HepG2 (cell line): ENCODE data around the gene PRSS58.
A peak's percentile ranks its signal among the peaks of the same experiment; 100 is the strongest.

Source experiments
- ARNTL ChIP-seq: sonication (generic); formaldehyde crosslinking; IDR thresholded peaks from 2 replicates; pipeline ENCODE4 v1.4.0; 2020; ENCODE audit warnings: mild to moderate bottlenecking, missing genetic modification reagents
- BCLAF1 ChIP-seq: fragments of 450-650 bp; IDR thresholded peaks from 2 replicates; pipeline ENCODE4 v1.6.1; 2017; ENCODE audit warnings: mild to moderate bottlenecking
- BHLHE40 ChIP-seq: IDR thresholded peaks from 2 replicates; pipeline ENCODE4 v1.6.1; 2011; ENCODE audit warnings: low read length, improper control_type of control experiment
- CTCF ChIP-seq: sonication (generic); formaldehyde crosslinking; IDR thresholded peaks from 2 replicates; pipeline ENCODE4 v1.5.0; 2020; ENCODE audit warnings: mild to moderate bottlenecking, missing genetic modification reagents, moderate library complexity
- PTBP1 ChIP-seq: fragments of 200-400 bp; formaldehyde crosslinking; IDR thresholded peaks from 2 replicates; pipeline ENCODE4 v1.6.1; 2018; ENCODE audit warnings: low read length, low read depth; ENCODE audit not compliant: poor library complexity, severe bottlenecking
- RAD21 ChIP-seq: fragments of 450-650 bp; formaldehyde crosslinking; IDR thresholded peaks from 2 replicates; pipeline ENCODE4 v1.5.0; 2020; ENCODE audit warnings: mild to moderate bottlenecking
- ZNF841 ChIP-seq: sonication (generic); formaldehyde crosslinking; IDR thresholded peaks from 2 replicates; pipeline ENCODE4 v1.8.1; 2023; ENCODE audit warnings: missing genetic modification reagents, borderline replicate concordance

- no peak for TF ChIP-seq ARNTL
- no peak for TF ChIP-seq BHLHE40
- no peak for TF ChIP-seq ZNF841 (CRISPR knock-in tag)
- peak; percentile 34; the same call in 1 of the 2 replicates for TF ChIP-seq CTCF (CRISPR knock-in tag)
- TF ChIP-seq PTBP1: no peak
- no peak for TF ChIP-seq BCLAF1
- TF ChIP-seq RAD21: no peak
Observed at GRCh38 chr7:142300689-142301088, 42.8 kb upstream of the PRSS58 start.
